ENCODE data around the gene CNTNAP5.

The CNTNAP5 gene

DNA sequence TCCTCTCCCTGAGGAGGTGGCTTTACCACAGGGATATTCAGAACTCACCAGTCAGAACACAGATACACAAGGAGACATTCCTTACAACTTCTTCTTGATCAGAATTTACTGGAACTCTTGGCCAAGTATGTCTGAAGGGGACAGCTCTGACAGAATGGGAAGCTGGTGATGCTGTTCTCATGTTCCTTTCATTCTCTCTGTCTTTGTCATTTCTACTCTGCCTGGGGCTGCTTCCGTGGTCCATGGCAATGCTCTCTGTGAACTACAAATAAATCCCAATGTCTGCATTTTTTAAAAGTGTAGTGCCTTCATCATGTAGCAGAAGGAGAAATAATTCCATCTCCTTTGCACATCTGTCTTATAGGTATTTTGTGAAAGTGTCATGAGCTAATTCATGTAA is 730.3 kb downstream of the CNTNAP5 start:
- DNase-seq (ENCODE audit: insufficient read length, low spot score), result no peak
- no peak for FAIRE-seq
- TF ChIP-seq POLR2A (IDR thresholded peaks at IDR 0.05; ENCODE audit: low read depth, low read length), result no peak

DNA sequence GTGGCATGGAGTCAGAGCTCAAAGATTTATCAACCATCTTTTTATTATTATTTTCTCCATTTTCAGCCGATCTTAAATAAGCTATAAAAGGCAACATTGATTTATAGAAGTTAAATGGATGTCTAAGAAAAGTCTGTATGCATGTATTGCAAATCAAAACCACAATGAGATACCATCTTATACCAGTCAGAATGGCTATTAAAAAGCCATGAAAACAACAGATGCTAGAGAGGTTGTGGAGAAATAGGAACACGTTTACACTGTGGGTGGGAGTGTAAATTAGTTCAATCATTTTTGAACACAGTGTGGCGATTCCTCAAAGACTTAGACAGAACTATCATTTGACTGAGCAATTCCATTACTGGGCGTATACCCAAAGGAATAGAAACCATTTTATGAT is 731.0 kb downstream of the CNTNAP5 start:
- DNase-seq (ENCODE audit: insufficient read length, low spot score), result no peak
- FAIRE-seq, result no peak
- no peak for TF ChIP-seq POLR2A (IDR thresholded peaks at IDR 0.05; ENCODE audit: low read depth, low read length)

DNA sequence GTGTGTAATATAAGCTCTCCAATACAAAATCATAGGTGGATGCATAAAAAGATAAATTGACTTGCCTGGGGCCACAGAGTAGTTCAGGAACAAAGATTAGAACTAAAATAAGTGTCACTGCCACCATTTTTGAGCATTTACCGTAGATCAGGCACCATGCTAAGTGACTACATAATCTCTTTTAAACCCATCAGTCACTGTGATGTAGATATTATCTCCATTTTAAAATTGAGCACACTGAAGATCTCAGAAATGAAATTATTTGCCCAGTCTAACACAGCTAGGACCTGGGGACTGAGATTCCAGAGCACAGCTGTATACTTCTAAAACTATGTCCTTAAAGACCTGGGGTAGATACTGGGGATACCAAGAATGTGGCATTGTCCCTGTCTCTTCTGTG is 737.3 kb downstream of the CNTNAP5 start:
- DNase-seq (ENCODE audit: insufficient read length, low spot score) (no peak), FAIRE-seq (no peak)
- no peak for TF ChIP-seq POLR2A (IDR thresholded peaks at IDR 0.05; ENCODE audit: low read depth, low read length)

DNA sequence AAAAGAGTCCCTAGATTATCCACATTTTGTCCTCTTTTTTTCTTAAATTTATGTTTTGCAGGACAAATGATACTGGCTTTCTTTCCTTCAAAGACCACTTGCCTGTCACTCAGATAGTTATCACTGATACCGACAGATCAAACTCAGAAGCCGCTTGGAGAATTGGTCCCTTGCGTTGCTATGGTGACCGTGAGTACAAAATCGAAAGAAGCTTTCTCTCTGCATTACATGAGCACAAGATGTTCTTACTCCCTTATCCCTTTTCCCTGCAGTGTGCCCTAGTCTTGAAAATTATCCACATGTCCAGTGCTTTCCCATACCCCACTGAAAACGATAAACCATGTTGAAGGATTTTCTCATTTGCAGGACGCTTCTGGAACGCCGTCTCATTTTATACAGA is 738.5 kb downstream of the CNTNAP5 start:
- DNase-seq (ENCODE audit: insufficient read length, low spot score), result no peak
- TF ChIP-seq POLR2A (IDR thresholded peaks at IDR 0.05; ENCODE audit: low read depth, low read length), result no peak
- FAIRE-seq, result no peak

DNA sequence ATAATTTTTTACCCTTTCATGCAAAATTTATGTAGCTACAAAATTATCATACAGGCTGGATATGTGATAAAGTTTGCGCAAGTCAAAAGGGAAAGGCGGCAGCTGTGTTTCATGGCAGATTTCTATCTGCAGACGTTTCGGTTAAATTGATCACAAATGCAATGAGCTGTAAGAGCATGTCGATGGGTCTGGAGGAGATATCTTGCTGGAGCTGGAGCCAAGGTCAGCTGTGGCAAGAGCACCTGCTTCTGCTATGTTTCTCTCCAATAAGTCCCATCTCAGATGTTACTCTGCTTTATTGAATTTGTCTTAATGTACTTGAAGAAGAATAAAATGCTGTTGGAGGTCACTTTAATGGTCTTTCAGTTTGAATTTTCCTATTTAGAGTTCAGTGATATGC is 749.7 kb downstream of the CNTNAP5 start:
- TF ChIP-seq POLR2A (IDR thresholded peaks at IDR 0.05; ENCODE audit: low read depth, low read length), result no peak
- FAIRE-seq (no peak), DNase-seq (ENCODE audit: insufficient read length, low spot score) (no peak)

DNA sequence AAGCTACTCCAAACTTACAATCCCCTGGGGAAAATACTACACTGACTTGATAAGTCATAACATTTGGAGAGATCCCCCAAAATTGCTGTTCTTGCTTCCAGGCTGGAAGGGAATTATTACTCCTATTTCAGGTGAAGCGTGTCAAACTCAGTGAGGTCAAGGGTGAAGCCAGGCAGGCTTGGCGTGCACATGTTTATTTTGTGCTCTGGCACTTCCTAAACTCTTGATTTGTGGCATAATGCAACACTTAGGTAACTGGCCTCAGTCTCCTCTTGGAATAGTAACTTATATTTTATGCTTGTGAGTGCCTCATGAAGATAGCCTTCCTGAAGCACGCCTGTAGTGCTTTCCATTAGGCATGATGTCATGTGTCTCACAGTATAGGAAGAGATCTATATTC is 751.2 kb downstream of the CNTNAP5 start:
- TF ChIP-seq POLR2A (IDR thresholded peaks at IDR 0.05; ENCODE audit: low read depth, low read length), result no peak
- FAIRE-seq (no peak), DNase-seq (ENCODE audit: insufficient read length, low spot score) (no peak)

DNA sequence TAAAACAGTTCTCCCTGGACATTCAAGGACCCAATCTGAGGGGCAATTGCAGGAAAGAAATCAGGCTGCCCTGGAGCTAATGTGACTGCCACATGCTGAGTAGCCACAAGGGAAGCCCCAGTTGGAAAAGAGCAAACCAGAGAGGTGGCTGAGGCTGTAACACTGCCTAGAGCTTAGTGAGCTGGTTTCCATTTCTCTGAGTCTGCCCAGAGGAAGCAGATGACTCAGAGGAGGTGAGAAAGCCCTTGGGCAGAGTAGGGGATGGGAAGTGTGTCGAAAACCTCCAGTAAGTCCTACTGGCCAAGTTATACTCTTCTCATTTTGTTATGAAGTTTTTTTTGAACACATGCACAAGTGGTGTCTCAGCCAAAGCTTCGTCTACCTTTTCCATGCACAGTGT is 753.0 kb downstream of the CNTNAP5 start:
- DNase-seq (ENCODE audit: insufficient read length, low spot score) (no peak), FAIRE-seq (no peak)
- TF ChIP-seq POLR2A (IDR thresholded peaks at IDR 0.05; ENCODE audit: low read depth, low read length), result no peak

DNA sequence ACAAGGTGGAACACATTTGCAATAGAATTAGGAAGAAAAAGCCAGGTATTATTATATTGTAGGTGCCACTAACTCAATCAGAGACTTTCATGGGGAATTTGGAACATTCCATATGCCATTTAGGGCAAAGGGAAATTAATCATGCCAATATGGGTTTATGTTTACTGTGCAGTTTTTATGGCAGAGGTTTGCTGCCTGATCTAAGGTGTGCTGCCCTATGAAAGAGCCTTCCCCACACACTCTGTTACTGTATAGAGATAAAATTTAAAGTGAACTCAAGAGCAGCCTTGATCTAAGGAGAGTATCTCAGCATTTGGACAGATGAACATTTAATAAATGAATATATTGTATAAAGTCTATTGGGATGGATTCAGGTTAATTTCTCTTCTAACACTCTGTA is 771.6 kb downstream of the CNTNAP5 start:
- FAIRE-seq (no peak), DNase-seq (ENCODE audit: insufficient read length, low spot score) (no peak)
- no peak for TF ChIP-seq POLR2A (IDR thresholded peaks at IDR 0.05; ENCODE audit: low read depth, low read length)

DNA sequence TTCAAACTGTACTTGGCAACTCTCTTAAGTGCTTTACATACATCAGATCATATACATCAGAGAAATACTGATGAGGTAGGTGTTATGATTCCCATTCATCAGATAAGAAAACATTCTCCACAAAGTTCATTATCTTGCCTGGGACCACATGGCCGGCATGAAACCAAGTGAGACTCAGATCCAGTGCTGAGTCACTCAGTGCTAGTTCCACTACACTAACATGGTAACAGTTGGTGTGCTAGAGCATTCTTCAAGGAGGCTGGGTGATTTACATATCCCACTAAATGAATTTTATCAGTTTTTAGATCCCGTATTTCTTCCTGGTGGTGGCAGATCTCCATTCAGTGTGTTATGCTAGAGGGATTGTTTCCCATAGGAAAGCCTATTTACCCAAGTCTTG is 772.0 kb downstream of the CNTNAP5 start:
- no peak for FAIRE-seq
- no peak for DNase-seq (ENCODE audit: insufficient read length, low spot score)
- no peak for TF ChIP-seq POLR2A (IDR thresholded peaks at IDR 0.05; ENCODE audit: low read depth, low read length)

DNA sequence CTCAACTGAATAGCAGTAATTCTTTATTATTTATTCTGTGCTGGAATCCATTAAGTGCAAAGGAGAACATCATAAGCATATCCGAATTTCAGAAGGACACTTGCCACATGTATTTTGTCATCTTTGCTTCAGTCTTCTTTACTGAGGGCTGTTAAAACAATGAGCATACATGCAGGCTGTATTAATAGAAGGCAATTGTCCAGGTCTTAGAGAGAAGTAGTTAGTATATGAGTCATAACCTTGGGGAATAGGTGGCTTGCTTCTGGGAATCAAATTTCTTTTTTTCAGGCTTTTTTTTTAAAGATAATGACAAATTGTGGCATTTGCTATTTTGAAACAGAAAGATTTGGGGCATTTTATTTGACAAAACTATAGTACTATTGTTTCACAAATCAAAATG is 773.5 kb downstream of the CNTNAP5 start:
- no peak for TF ChIP-seq POLR2A (IDR thresholded peaks at IDR 0.05; ENCODE audit: low read depth, low read length)
- FAIRE-seq (no peak), DNase-seq (ENCODE audit: insufficient read length, low spot score) (no peak)

DNA sequence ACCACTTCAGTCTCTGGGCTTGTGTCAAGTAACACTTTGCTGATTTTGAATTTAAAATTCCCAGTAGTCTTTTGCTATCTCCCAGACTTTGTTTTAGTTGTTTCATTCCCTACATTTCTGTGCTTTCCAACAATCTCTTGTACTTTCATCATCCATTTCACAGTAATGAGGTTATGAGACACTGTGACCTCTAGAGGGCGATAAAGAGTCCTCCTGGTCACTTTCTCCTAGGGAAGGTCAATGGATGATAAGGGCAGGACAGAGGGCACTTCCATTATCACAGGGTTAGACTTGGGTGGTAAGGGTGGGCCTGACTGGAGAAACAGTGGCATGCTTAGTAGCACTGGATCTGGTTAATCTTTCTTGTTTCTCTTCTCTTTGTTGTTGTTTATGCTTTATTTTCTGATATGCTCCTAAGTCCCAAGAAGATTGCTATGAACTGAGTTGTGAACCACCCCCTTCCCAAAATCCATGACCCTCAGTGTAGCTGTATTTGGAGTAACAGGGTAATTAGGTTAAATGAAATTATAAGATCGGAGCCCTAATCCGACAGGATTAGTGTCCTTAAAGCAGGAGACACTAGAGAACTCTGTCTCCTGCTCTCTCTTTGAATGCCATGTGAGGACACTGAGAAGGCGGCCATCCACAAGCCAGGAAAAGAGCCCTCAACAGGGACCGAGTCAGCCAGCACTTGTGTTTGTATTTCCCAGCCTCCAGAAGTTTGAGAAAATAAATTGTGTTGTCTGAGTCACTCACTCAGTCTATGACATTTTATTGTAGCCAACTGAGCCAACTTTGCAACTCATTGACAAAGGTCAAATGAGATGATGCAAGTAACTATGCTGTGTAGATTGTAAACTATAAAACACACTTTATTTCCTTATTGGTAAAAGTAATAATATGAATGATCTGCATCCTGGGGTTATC is 779.2 kb downstream of the CNTNAP5 start:
- no peak for TF ChIP-seq POLR2A (IDR thresholded peaks at IDR 0.05; ENCODE audit: low read depth, low read length)
- FAIRE-seq (peak; percentile 60), DNase-seq (ENCODE audit: insufficient read length, low spot score) (peak; percentile 12)

DNA sequence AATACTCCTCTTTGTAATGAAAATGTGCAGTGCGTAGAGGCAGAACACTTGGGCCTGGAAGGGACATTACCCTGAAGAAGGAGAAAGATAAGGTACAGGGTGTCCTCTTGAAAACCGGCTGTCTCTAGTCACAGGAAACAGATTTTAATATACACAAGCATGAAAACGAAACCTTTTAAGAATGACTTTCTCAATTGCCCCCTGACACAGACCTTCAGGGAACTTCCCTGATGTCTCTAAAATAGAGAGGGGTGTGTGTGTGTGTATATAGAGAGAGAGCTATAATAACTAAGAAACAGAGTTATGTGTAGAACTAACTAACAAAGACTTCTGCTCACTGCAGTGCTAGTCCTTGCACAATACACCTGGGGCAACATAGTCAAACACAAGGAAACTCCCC is 780.0 kb downstream of the CNTNAP5 start:
- no peak for FAIRE-seq
- no peak for TF ChIP-seq POLR2A (IDR thresholded peaks at IDR 0.05; ENCODE audit: low read depth, low read length)
- DNase-seq (ENCODE audit: insufficient read length, low spot score), result no peak

DNA sequence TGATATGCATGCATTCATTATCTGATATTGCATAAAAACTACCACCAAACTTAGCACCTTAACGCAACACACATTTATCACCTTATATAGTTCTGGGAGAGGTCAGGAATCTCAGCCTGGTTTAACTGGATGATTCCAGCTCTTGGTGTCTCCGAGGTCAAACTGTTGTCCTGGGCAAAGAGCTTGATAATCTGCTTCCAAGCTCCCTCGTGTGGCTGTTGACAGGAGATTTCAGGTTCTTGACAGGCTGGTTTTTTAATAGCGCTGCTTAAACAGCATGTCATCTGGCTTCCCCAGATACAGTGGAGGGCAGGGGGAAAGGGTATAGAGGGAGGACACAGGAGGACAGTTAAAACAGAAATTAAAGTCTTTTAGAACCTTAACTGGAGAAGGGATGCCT is 785.0 kb downstream of the CNTNAP5 start:
- no peak for DNase-seq (ENCODE audit: insufficient read length, low spot score)

DNA sequence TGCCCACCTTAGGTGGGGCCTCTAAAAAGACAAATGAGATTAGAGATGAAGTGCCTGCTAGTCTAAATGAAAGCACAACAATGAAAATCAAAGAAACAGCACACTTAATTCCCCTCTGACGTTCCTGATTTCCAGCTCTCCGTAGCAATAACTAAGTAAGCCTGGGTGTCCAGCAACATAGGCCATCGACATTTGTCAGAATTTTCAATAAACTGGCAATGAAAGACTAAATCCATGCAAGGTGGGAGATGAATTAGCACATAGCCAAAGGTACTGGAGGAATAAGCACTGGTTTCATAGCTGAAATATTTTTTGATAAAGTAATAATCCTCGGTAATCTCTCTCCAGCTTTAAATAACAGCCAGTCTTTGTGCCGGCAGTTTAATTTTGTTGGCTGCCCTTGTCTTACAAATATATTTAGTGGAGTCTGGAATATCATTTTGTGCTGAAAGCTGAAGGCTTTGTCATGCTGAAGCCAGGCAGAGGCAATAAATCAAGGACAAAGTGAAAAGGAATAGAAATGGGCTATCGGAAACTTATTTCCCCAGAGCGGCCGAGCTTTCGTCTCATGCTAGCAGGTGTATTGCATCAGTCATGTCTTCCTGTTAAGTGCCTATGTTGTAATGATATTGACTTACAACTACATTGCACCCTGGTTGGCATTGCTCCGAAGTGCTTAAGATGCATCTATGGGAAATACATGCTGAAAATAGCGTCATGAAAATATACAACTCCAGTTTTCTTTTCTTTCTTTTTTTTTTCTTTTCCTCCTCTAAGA is 790.1 kb downstream of the CNTNAP5 start:
- FAIRE-seq (no peak), DNase-seq (ENCODE audit: insufficient read length, low spot score) (no peak)
- no peak for TF ChIP-seq POLR2A (IDR thresholded peaks at IDR 0.05; ENCODE audit: low read depth, low read length)

More for the DNA sequence above, 785.0 kb downstream of the CNTNAP5 start:
- no peak for FAIRE-seq
- TF ChIP-seq POLR2A (IDR thresholded peaks at IDR 0.05; ENCODE audit: low read depth, low read length), result no peak

DNA sequence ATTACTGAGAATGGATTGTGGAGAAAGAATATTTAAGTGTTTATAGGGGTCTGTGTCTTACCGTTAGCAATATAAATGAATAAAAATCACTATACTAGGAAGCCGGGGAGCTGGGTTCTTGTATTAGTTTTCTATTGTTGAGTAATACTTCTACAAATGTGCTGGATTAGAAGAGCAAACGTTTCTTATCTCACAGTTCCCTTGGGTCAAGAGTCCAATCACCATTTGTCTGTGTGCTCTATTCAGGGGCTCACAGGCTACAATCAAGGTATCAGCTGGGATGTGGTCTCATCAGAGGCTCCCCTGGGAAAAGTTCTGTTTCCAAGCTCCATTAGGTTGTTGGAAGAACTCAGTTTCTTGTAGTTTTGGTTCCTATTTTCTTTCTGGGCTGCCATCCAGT is 790.9 kb downstream of the CNTNAP5 start:
- DNase-seq (ENCODE audit: insufficient read length, low spot score), result no peak
- FAIRE-seq, result no peak
- no peak for TF ChIP-seq POLR2A (IDR thresholded peaks at IDR 0.05; ENCODE audit: low read depth, low read length)
